Amniotic epithelial cell (primary cell): ENCODE results near the gene IRF2.

Source experiments
- DNase-seq: peaks from one replicate; pipeline ENCODE4 v3.0.0-alpha.2; 2010; ENCODE audit warnings: low read depth

Gene IRF2

GRCh38 chr4:184450743-184451535, 23.4 kb downstream of the IRF2 start:
- DNase-seq = no peak

- peak; percentile 55 for DNase-seq
Observed at GRCh38 chr4:184450045-184450444, 24.3 kb downstream of the IRF2 start.

- peak; percentile 48 for DNase-seq
Observed at GRCh38 chr4:184448821-184449220, 25.5 kb downstream of the IRF2 start.

GRCh38 chr4:184448141-184448540, 26.2 kb downstream of the IRF2 start:
- DNase-seq = no peak

- DNase-seq = no peak
Observed at GRCh38 chr4:184447664-184448063, 26.7 kb downstream of the IRF2 start.

- DNase-seq = no peak
Observed at GRCh38 chr4:184446132-184446658, 28.2 kb downstream of the IRF2 start.

- no peak for DNase-seq
Observed at GRCh38 chr4:184444953-184445309, 29.4 kb downstream of the IRF2 start.

- peak; percentile 87 for DNase-seq
Observed at GRCh38 chr4:184444215-184444952, 30.0 kb downstream of the IRF2 start.

GRCh38 chr4:184443318-184443717, 31.0 kb downstream of the IRF2 start:
- no peak for DNase-seq

- DNase-seq = no peak
Observed at GRCh38 chr4:184442314-184442635, 32.1 kb downstream of the IRF2 start.

GRCh38 chr4:184441461-184442313, 32.7 kb downstream of the IRF2 start:
- no peak for DNase-seq

GRCh38 chr4:184440595-184441358, 33.6 kb downstream of the IRF2 start:
- no peak for DNase-seq

GRCh38 chr4:184439856-184440594, 34.3 kb downstream of the IRF2 start:
- peak; percentile 83 for DNase-seq

GRCh38 chr4:184439386-184439785, 35.0 kb downstream of the IRF2 start:
- DNase-seq = no peak

GRCh38 chr4:184438375-184438774, 36.0 kb downstream of the IRF2 start:
- DNase-seq = no peak

GRCh38 chr4:184437565-184438265, 36.6 kb downstream of the IRF2 start:
- no peak for DNase-seq

- DNase-seq = no peak
Observed at GRCh38 chr4:184434501-184435066, 39.8 kb downstream of the IRF2 start.

GRCh38 chr4:184434021-184434420, 40.3 kb downstream of the IRF2 start:
- no peak for DNase-seq

- peak; percentile 22 for DNase-seq
Observed at GRCh38 chr4:184433258-184433892, 41.0 kb downstream of the IRF2 start.
